Adipocyte (in vitro differentiated cells): ENCODE data around the gene PRPSAP1.

ENCODE experiments used
- DNase-seq: peaks from one replicate; pipeline ENCODE4 v3.0.0-alpha.2; 2015; ENCODE audit warnings: low read depth
- H3K27me3 ChIP-seq: replicated peaks from 2 replicates; pipeline ENCODE4 v1.7.0; 2013; ENCODE audit warnings: mild to moderate bottlenecking, low read length, moderate library complexity; ENCODE audit not compliant: control insufficient read depth, insufficient read depth
- H3K36me3 ChIP-seq: 2 replicates; pipeline ENCODE4 v1.7.0; 2013; ENCODE audit warnings: low read length, mild to moderate bottlenecking, moderate library complexity; ENCODE audit not compliant: control insufficient read depth, insufficient read depth, severe bottlenecking
- H3K4me1 ChIP-seq: 2 replicates; pipeline ENCODE4 v1.7.0; 2013; ENCODE audit warnings: mild to moderate bottlenecking, low read length, moderate library complexity; ENCODE audit not compliant: control insufficient read depth, insufficient read depth
- H3K4me3 ChIP-seq: 2 replicates; pipeline ENCODE4 v1.7.0; 2013; ENCODE audit warnings: mild to moderate bottlenecking, low read length, moderate library complexity
- H3K9ac ChIP-seq: 2 replicates; pipeline ENCODE4 v1.7.0; 2013; ENCODE audit warnings: mild to moderate bottlenecking, low read length, moderate library complexity
- H3K9me3 ChIP-seq: 2 replicates; pipeline ENCODE4 v1.7.0; 2013; ENCODE audit warnings: mild to moderate bottlenecking, low read length, moderate library complexity; ENCODE audit not compliant: control insufficient read depth

Gene PRPSAP1

GRCh38 chr17:76381633-76382350 lies 28.1 kb upstream of the PRPSAP1 start:
- Histone ChIP-seq H3K4me1 (peaks cover 12% of the 10 kb centered on the region), H3K9me3 (no peaks in the 10 kb centered on the region), H3K36me3 (no peaks in the 10 kb centered on the region), H3K4me3 (no peak overlapping the region), H3K27me3 (no peaks in the 10 kb centered on the region), H3K9ac (no peak overlapping the region)
- DNase-seq, result no peak

- no peak overlapping the region for H3K9ac ChIP-seq
- no peaks in the 10 kb centered on the region for H3K27me3 ChIP-seq
- no peaks in the 10 kb centered on the region for H3K36me3 ChIP-seq
- H3K4me1 ChIP-seq, result peaks cover 7% of the 10 kb centered on the region
- no peak for DNase-seq
- H3K9me3 ChIP-seq, result no peaks in the 10 kb centered on the region
- H3K4me3 ChIP-seq, result no peak overlapping the region
Measured at GRCh38 chr17:76379646-76380376, 26.1 kb upstream of the PRPSAP1 start.

- H3K9me3 ChIP-seq, result no peaks in the 10 kb centered on the region
- DNase-seq, result no peak
- H3K9ac ChIP-seq, result no peak overlapping the region
- no peak overlapping the region for H3K4me3 ChIP-seq
- no peaks in the 10 kb centered on the region for H3K36me3 ChIP-seq
- no peaks in the 10 kb centered on the region for H3K27me3 ChIP-seq
- H3K4me1 ChIP-seq, result peaks cover 7% of the 10 kb centered on the region
Measured at GRCh38 chr17:76379275-76379641, 25.5 kb upstream of the PRPSAP1 start.

- Histone ChIP-seq H3K36me3 (no peaks in the 10 kb centered on the region), H3K4me3 (no peak overlapping the region), H3K9me3 (no peaks in the 10 kb centered on the region), H3K4me1 (peaks cover 7% of the 10 kb centered on the region), H3K9ac (no peak overlapping the region), H3K27me3 (no peaks in the 10 kb centered on the region)
- no peak for DNase-seq
Measured at GRCh38 chr17:76378548-76379274, 25.0 kb upstream of the PRPSAP1 start.

- peaks cover 20% of the 10 kb centered on the region for H3K4me1 ChIP-seq
- DNase-seq, result peak; percentile 44
- H3K36me3 ChIP-seq, result no peaks in the 10 kb centered on the region
- no peaks in the 10 kb centered on the region for H3K27me3 ChIP-seq
- no peak overlapping the region for H3K9ac ChIP-seq
- H3K4me3 ChIP-seq, result no peak overlapping the region
- no peaks in the 10 kb centered on the region for H3K9me3 ChIP-seq
Measured at GRCh38 chr17:76376318-76377133, 22.8 kb upstream of the PRPSAP1 start.

- no peaks in the 10 kb centered on the region for H3K27me3 ChIP-seq
- no peaks in the 10 kb centered on the region for H3K36me3 ChIP-seq
- no peaks in the 10 kb centered on the region for H3K9me3 ChIP-seq
- DNase-seq, result peak; percentile 71
- H3K9ac ChIP-seq, result no peak overlapping the region
- H3K4me3 ChIP-seq, result no peak overlapping the region
- H3K4me1 ChIP-seq, result peaks cover 41% of the 10 kb centered on the region
Measured at GRCh38 chr17:76371656-76372628, 18.2 kb upstream of the PRPSAP1 start.

GRCh38 chr17:76370261-76370993 lies 16.7 kb upstream of the PRPSAP1 start:
- Histone ChIP-seq H3K9me3 (no peaks in the 10 kb centered on the region), H3K4me1 (peaks cover 34% of the 10 kb centered on the region), H3K9ac (no peak overlapping the region), H3K27me3 (no peaks in the 10 kb centered on the region), H3K36me3 (no peaks in the 10 kb centered on the region), H3K4me3 (peak overlapping the region; percentile 4)
- peak; percentile 93 for DNase-seq

- H3K4me3 ChIP-seq, result peak overlapping the region; percentile 4
- peaks cover 34% of the 10 kb centered on the region for H3K4me1 ChIP-seq
- H3K36me3 ChIP-seq, result no peaks in the 10 kb centered on the region
- H3K9ac ChIP-seq, result peak overlapping the region; percentile 1
- no peaks in the 10 kb centered on the region for H3K9me3 ChIP-seq
- H3K27me3 ChIP-seq, result no peaks in the 10 kb centered on the region
- DNase-seq, result no peak
Measured at GRCh38 chr17:76369804-76370203, 16.1 kb upstream of the PRPSAP1 start.

GRCh38 chr17:76369379-76369778 lies 15.7 kb upstream of the PRPSAP1 start:
- Histone ChIP-seq H3K27me3 (no peaks in the 10 kb centered on the region), H3K9ac (peak overlapping the region; percentile 1), H3K4me3 (no peak overlapping the region), H3K9me3 (no peaks in the 10 kb centered on the region), H3K36me3 (no peaks in the 10 kb centered on the region), H3K4me1 (peaks cover 34% of the 10 kb centered on the region)
- no peak for DNase-seq

GRCh38 chr17:76368545-76368944 lies 14.8 kb upstream of the PRPSAP1 start:
- peaks cover 34% of the 10 kb centered on the region for H3K4me1 ChIP-seq
- no peak overlapping the region for H3K9ac ChIP-seq
- H3K27me3 ChIP-seq, result no peaks in the 10 kb centered on the region
- H3K4me3 ChIP-seq, result no peak overlapping the region
- DNase-seq, result peak; percentile 66
- no peaks in the 10 kb centered on the region for H3K9me3 ChIP-seq
- H3K36me3 ChIP-seq, result no peaks in the 10 kb centered on the region
